ENCODE measurements around the gene DLG4. TPM values are rescaled to one million over a fixed set of nuclear protein-coding genes. Genes with fewer than 3 reads are reported as not detected.
"Not testable (repeated sequence)": the region's sequence is repeated elsewhere in the genome, so short reads cannot be mapped to it uniquely, and the experiment has no call there.

The DLG4 gene
- total RNA-seq, 1 donor from 2014 or later, result 34.9 TPM

DNA sequence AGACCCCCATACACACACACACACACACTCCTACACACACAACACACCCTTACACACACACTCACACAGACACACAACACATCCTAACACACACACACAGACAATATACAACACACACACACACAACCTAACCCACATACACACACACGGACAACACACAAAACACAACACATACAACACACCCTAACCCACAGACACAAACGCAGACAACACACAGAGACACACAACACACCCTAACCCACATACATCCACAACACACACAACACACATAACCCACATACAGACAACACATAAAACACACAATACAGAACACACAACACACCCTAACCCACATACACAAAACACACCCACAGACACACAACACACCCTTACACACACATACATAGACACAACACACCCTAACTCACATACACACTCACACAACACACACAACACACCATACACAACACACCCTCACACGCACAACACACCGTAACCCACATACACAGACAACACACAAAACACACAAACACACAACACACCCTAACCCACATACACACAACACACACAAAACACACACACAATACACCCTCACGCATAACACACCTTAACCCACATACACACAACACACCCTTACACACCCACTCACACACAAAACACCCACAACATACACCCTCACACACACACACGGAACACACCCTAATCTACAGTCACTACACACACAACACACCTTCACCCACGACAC lies 44.9 kb downstream of the DLG4 start:
- no peak overlapping the region for H3K27ac ChIP-seq
- no peak overlapping the region for H3K4me3 ChIP-seq
- no peaks in the 10 kb centered on the region for H3K36me3 ChIP-seq
- no peak for DNase-seq (ENCODE audit: low spot score in 2 of 2)
- TF ChIP-seq, protein P1, sequence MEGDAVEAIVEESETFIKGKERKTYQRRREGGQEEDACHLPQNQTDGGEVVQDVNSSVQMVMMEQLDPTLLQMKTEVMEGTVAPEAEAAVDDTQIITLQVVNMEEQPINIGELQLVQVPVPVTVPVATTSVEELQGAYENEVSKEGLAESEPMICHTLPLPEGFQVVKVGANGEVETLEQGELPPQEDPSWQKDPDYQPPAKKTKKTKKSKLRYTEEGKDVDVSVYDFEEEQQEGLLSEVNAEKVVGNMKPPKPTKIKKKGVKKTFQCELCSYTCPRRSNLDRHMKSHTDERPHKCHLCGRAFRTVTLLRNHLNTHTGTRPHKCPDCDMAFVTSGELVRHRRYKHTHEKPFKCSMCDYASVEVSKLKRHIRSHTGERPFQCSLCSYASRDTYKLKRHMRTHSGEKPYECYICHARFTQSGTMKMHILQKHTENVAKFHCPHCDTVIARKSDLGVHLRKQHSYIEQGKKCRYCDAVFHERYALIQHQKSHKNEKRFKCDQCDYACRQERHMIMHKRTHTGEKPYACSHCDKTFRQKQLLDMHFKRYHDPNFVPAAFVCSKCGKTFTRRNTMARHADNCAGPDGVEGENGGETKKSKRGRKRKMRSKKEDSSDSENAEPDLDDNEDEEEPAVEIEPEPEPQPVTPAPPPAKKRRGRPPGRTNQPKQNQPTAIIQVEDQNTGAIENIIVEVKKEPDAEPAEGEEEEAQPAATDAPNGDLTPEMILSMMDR (IDR thresholded peaks at IDR 0.05), result no peak
- H3K9me3 ChIP-seq, result no peaks in the 10 kb centered on the region
- no peaks in the 10 kb centered on the region for H3K27me3 ChIP-seq
- peaks cover 4 to 13% of the 10 kb centered on the region in 2 donors for H3K4me1 ChIP-seq
- intact Hi-C loops (cut with DNase I), result loop anchor here (5.0 kb wide), 1 partner anchor 122 kb away; no protein-coding TSS in a partner anchor

DNA sequence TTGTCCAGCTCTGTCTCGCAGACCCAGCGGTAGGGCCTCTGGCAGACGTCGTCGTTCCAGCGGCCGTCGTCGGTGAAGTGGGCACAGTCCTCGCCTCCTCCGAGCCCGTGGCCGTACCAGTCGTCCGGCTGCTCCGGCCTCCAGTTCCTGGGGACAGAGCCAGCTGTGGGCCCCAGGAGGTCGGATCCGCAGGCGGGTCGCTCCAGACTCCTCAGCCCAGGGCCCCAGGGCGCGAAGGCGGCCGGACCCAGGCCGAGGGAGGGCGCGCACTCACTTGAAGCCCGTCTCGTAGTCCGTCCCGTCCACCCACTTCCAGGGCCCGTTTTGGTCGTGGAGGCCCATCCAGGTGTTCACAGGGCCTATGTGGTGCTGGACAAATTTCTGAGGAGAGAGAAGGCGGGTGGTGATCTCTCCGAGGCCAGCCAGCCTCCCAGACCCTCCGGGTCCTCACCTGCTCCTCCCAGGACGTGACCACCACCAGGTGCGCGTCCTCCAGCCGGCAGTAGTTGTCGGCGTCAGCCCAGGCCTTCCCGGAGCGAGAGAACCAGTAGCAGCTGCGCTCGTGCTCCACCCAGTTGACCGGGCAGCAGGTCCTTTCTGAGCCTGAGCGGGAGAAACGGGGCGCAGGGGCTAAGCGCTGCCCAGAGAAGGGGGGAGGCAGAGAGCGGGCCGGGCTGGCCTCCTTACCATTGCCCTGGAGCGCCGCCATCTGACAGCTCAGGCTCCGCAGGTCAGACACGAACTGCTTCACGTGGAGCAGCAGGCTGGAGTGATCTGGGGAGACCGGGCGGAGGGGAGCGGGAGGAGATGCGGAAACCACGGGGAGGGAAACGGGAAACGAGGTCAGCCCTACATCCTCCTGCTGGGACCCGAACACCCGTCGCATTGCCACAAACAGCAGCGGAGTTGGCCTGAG lies 45.7 kb downstream of the DLG4 start:
- H3K4me1 ChIP-seq, result peaks cover 4 to 13% of the 10 kb centered on the region in 2 donors
- intact Hi-C loops (cut with DNase I), result no loop called here
- no peak for DNase-seq (ENCODE audit: low spot score in 2 of 2)
- H3K4me3 ChIP-seq, result no peak overlapping the region
- H3K9me3 ChIP-seq, result no peaks in the 10 kb centered on the region
- H3K27me3 ChIP-seq, result no peaks in the 10 kb centered on the region
- TF ChIP-seq, protein P1 (IDR thresholded peaks at IDR 0.05), result no peak
- no peaks in the 10 kb centered on the region for H3K36me3 ChIP-seq
- H3K27ac ChIP-seq, result no peak overlapping the region

DNA sequence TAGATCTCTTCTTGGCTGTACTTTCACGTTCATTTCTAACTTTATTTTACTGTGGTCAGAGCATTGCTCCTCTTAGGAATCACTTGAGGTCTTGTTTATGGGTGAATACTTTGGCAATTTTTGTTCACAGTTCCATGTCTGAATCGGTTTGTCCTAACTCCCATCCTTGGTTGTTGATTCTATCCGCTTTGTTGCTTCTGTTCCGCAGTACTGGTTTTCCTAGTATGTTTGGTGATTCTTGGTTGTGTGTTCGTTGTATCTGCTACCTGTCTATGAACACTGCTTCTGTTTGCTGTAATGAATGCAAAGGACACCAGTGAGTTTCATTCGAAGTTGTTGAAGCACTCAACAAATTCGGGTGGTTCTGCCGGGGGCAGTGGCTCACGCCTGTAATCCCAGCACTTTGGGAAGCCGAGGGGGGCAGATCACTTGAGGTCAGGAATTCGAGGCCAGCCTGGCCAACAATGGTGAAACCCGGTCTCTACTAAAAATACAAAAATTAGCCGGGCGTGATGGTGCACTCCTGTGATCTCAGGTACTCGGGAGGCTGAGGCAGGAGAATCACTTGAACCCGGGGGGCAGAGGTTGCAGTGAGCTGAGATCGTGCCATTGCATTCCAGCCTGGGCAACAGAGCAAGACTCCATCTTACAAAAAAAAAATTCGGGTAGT lies 47.0 kb downstream of the DLG4 start:
- H3K4me1 ChIP-seq; H3K27ac ChIP-seq; H3K36me3 ChIP-seq; H3K4me3 ChIP-seq; intact Hi-C loops (cut with DNase I); H3K27me3 ChIP-seq; DNase-seq (ENCODE audit: low spot score in 2 of 2); H3K9me3 ChIP-seq: not testable (repeated sequence)

DNA sequence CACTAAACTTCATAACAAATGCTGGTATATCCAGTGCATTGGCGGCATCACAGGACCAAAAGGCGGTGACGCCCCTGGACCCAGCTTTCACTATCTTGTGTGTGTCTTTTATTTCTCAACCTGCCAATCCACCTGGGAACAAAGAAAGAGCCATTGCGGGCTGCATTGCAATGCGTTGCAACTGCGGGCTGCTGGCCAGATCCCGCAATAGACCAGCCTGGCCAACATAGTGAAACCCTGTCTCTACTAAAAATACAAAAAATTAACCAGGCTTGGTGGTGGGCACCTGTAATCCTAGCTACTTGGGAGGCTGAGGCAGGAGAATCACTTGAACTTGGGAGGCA lies 50.1 kb downstream of the DLG4 start:
- H3K4me1 ChIP-seq; DNase-seq (ENCODE audit: low spot score in 2 of 2); intact Hi-C loops (cut with DNase I); H3K27ac ChIP-seq; H3K4me3 ChIP-seq; H3K27me3 ChIP-seq; H3K36me3 ChIP-seq; H3K9me3 ChIP-seq: not testable (repeated sequence)

DNA sequence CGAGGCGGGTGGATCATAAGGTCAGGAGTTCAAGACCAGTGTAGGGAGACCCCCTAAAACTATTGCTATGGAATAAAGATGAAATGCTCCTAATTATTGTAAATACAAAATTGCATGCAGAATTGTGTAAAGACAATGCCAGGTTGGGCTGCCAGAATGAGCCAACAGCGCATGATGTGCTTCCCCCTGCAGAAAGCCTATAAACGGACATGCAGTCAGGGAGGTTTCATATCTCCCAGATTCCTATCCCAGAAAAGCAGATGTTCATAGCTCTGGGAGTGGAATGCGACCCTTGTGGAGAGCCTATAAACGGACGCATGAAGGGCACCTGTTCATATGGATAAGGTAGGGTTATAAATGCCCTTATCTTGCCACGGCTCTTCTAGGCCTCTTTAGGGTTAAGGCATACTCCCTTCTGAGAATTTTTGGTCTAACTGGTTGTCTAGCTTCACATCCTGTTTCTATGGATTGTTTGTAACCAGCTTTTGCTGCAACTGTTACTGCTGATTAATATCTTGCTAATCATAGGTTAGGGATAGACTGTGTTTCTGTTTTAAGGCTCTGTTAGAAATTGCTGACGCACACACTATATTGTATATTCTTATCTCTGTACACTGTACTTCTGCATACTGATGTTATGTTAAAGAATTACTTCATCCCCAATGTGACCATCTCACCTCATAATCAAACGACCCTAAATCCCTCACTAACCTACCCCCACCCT lies 50.6 kb downstream of the DLG4 start:
- intact Hi-C loops (cut with DNase I); H3K4me1 ChIP-seq; H3K36me3 ChIP-seq; DNase-seq (ENCODE audit: low spot score in 2 of 2); H3K27me3 ChIP-seq; H3K4me3 ChIP-seq; H3K9me3 ChIP-seq; H3K27ac ChIP-seq: not testable (repeated sequence)

DNA sequence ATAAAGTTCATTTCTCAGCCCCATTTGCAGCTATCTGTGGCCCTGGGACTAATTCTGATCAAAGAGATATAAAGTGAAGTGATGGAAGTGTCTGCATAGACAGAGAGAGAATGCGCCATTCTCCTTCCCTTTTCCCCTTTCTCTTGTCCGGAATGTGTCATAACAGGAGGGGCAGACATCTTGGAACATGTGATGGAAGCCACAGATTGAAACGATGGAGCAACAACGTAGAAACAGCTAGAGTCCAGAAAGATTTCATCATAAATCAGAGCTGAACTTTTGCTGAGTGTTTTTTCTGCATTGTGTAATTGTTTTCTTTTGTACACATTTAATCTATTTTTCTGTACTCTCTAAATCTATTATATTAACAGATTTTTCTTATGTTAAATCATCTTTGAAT lies 51.8 kb downstream of the DLG4 start:
- no peak overlapping the region for H3K27ac ChIP-seq
- H3K36me3 ChIP-seq, result no peaks in the 10 kb centered on the region
- H3K4me1 ChIP-seq, result no peaks in the 10 kb centered on the region
- TF ChIP-seq, protein P1 (IDR thresholded peaks at IDR 0.05), result no peak
- intact Hi-C loops (cut with DNase I), result no loop called here
- H3K27me3 ChIP-seq, result no peaks in the 10 kb centered on the region
- DNase-seq (ENCODE audit: low spot score in 2 of 2), result no peak
- no peak overlapping the region for H3K4me3 ChIP-seq
- no peaks in the 10 kb centered on the region for H3K9me3 ChIP-seq
